ENCODE results near the gene ADGRA1.

- no peak for TF ChIP-seq CTCF (IDR thresholded peaks at IDR 0.05; ENCODE audit: extremely low read depth in 1 of 2, insufficient read depth in 1 of 2, low read depth in 1 of 2, low read length in 2 of 2)
- no peak for TF ChIP-seq POLR2A (IDR thresholded peaks at IDR 0.05; ENCODE audit: low read depth, low read length)
- no peak for TF ChIP-seq POLR2AphosphoS5 (IDR thresholded peaks at IDR 0.05; ENCODE audit: insufficient read depth, low read depth, low read length)
- TF ChIP-seq, protein P1, sequence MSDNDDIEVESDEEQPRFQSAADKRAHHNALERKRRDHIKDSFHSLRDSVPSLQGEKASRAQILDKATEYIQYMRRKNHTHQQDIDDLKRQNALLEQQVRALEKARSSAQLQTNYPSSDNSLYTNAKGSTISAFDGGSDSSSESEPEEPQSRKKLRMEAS (IDR thresholded peaks at IDR 0.05; ENCODE audit: insufficient read depth, insufficient read length), result no peak
- TF ChIP-seq FOS (IDR thresholded peaks at IDR 0.05; ENCODE audit: borderline replicate concordance, insufficient read depth, low read length), result no peak
- TF ChIP-seq EZH2 (IDR thresholded peaks at IDR 0.05; ENCODE audit: borderline replicate concordance, low read depth, low read length, severe bottlenecking), result no peak
Observed at GRCh38 chr10:133107442-133107841, 19.7 kb downstream of the ADGRA1 start.
